ENCODE results near the gene MGAT4B.
"Not testable (repeated sequence)": the region's sequence is repeated elsewhere in the genome, so short reads cannot be mapped to it uniquely, and the experiment has no call there.

The MGAT4B gene

GRCh38 chr5:179806250-179807048, at the start of gene MGAT4B:
Gene MGAT4B, minus strand, starts transcription at chr5:179806866. Its CDS starts 283 bp downstream, at chr5:179806583.
- DNase-seq (ENCODE audit: low read depth in 2 of 2) = peak in 1 of 2 donors; percentile 58

GRCh38 chr5:179854356-179854755, 47.7 kb upstream of the MGAT4B start:
- no peak for DNase-seq (ENCODE audit: low read depth in 2 of 2)

- DNase-seq (ENCODE audit: low read depth in 2 of 2) = no peak
Observed at GRCh38 chr5:179852993-179853547, 46.4 kb upstream of the MGAT4B start.

GRCh38 chr5:179841621-179842020, 35.0 kb upstream of the MGAT4B start:
- no peak for DNase-seq (ENCODE audit: low read depth in 2 of 2)

- DNase-seq (ENCODE audit: low read depth in 2 of 2) = no peak
Observed at GRCh38 chr5:179840766-179841165, 34.1 kb upstream of the MGAT4B start.

GRCh38 chr5:179840321-179840720, 33.7 kb upstream of the MGAT4B start:
- DNase-seq (ENCODE audit: low read depth in 2 of 2) = no peak

- no peak for DNase-seq (ENCODE audit: low read depth in 2 of 2)
Observed at GRCh38 chr5:179839328-179840256, 32.9 kb upstream of the MGAT4B start.

GRCh38 chr5:179837076-179838011, 30.7 kb upstream of the MGAT4B start:
- no peak for DNase-seq (ENCODE audit: low read depth in 2 of 2)

- DNase-seq (ENCODE audit: low read depth in 2 of 2) = no peak
Observed at GRCh38 chr5:179836225-179837019, 29.8 kb upstream of the MGAT4B start.

- not testable (repeated sequence) for DNase-seq (ENCODE audit: low read depth in 2 of 2)
Observed at GRCh38 chr5:179834871-179835270, 28.2 kb upstream of the MGAT4B start.

- no peak for DNase-seq (ENCODE audit: low read depth in 2 of 2)
Observed at GRCh38 chr5:179834120-179834519, 27.5 kb upstream of the MGAT4B start.

GRCh38 chr5:179833709-179834070, 27.0 kb upstream of the MGAT4B start:
- no peak for DNase-seq (ENCODE audit: low read depth in 2 of 2)

- no peak for DNase-seq (ENCODE audit: low read depth in 2 of 2)
Observed at GRCh38 chr5:179833056-179833708, 26.5 kb upstream of the MGAT4B start.

GRCh38 chr5:179832039-179832745, 25.5 kb upstream of the MGAT4B start:
- DNase-seq (ENCODE audit: low read depth in 2 of 2) = no peak

- DNase-seq (ENCODE audit: low read depth in 2 of 2) = no peak
Observed at GRCh38 chr5:179830818-179831468, 24.3 kb upstream of the MGAT4B start.

GRCh38 chr5:179829732-179830435, 23.2 kb upstream of the MGAT4B start:
- DNase-seq (ENCODE audit: low read depth in 2 of 2) = no peak

- DNase-seq (ENCODE audit: low read depth in 2 of 2) = no peak
Observed at GRCh38 chr5:179828756-179829421, 22.2 kb upstream of the MGAT4B start.

- no peak for DNase-seq (ENCODE audit: low read depth in 2 of 2)
Observed at GRCh38 chr5:179827680-179828079, 21.0 kb upstream of the MGAT4B start.

Data from stimulated activated CD8-positive, alpha-beta memory T cell treated with anti-CD3 and anti-CD28 coated beads, Interleukin-2, amount 100 ng/mL, for 48 hours (primary cell).